Activated B cell treated with CpG ODN at 0.5 μM for 24 hours (primary cell): ENCODE results near the gene TMEM123. TPM values are rescaled to one million over a fixed set of nuclear protein-coding genes. Genes with fewer than 3 reads are reported as not detected.

Source experiments
- ATAC-seq: fragments of 200-7000 bp; cut with Tn5 transposase; one replicate; pipeline ENCODE4 v1.10.0; 2021; ENCODE audit warnings: low read depth, mild to moderate bottlenecking, moderate library complexity
- CTCF ChIA-PET: fragments of 350-600 bp; sonication (Branson Sonifier 250); formaldehyde crosslinking; loops from one replicate; lab custom pipeline; 2021; ENCODE audit warnings: antibody characterized with exemption; lab: Charles Lee
- POLR2A ChIA-PET: fragments of 350-600 bp; sonication (Branson Sonifier 250); formaldehyde crosslinking; loops from one replicate; lab custom pipeline; 2021; ENCODE audit warnings: antibody characterized with exemption; lab: Charles Lee
- DNase-seq: peaks from one replicate; pipeline ENCODE4 v3.0.0; 2022
- H3K27ac Mint-ChIP-seq: one replicate; pipeline ENCODE4 v1.8.0; 2020; ENCODE audit warnings: mixed read lengths
- H3K27me3 Mint-ChIP-seq: one replicate; pipeline ENCODE4 v1.8.0; 2021; ENCODE audit warnings: mixed read lengths
- H3K36me3 Mint-ChIP-seq: one replicate; pipeline ENCODE4 v1.8.0; 2021; ENCODE audit warnings: low read depth, mixed read lengths
- H3K4me1 Mint-ChIP-seq: one replicate; pipeline ENCODE4 v1.8.0; 2021; ENCODE audit warnings: mixed read lengths
- H3K4me3 Mint-ChIP-seq: one replicate; pipeline ENCODE4 v1.8.0; 2020; ENCODE audit warnings: mild to moderate bottlenecking, mixed read lengths
- H3K9me3 Mint-ChIP-seq: one replicate; pipeline ENCODE4 v1.8.0; 2020; ENCODE audit warnings: mixed read lengths
- intact Hi-C: fragments of 100-400 bp; cut with micrococcal nuclease; formaldehyde crosslinking; loops from one replicate; pipeline ENCODE4 v1.15.1; 2024
- total RNA-seq: library from RNA; stranded (reverse); gene quantifications from 2 replicates; pipeline ENCODE4 v1.2.3, GENCODE V29; 2022
- TF ChIP-seq, protein P1 (sequence below): fragments of 200-600 bp; IDR thresholded peaks from one replicate; pipeline ENCODE4 v1.8.0; 2022; ENCODE audit warnings: antibody characterized with exemption, mild to moderate bottlenecking

TMEM123 gene
- total RNA-seq, 1 donor from 2014 or later = 191 TPM

- no peak overlapping the region for H3K4me3 Mint-ChIP-seq
- no peaks in the 10 kb centered on the region for H3K27me3 Mint-ChIP-seq
- peaks cover 6% of the 10 kb centered on the region for H3K4me1 Mint-ChIP-seq
- ChIA-PET POLR2A (interaction anchor here (0.7 kb wide), 1 partner anchor 130 kb away, joined by 3 read pairs; no protein-coding TSS in a partner anchor), CTCF (interaction anchor here (1.0 to 1.8 kb wide), 4 partner anchors 9 to 228 kb away, joined by 3 to 5 read pairs (median 4); no protein-coding TSS in a partner anchor)
- ATAC-seq (no peak), DNase-seq (no peak)
- TF ChIP-seq, protein P1, sequence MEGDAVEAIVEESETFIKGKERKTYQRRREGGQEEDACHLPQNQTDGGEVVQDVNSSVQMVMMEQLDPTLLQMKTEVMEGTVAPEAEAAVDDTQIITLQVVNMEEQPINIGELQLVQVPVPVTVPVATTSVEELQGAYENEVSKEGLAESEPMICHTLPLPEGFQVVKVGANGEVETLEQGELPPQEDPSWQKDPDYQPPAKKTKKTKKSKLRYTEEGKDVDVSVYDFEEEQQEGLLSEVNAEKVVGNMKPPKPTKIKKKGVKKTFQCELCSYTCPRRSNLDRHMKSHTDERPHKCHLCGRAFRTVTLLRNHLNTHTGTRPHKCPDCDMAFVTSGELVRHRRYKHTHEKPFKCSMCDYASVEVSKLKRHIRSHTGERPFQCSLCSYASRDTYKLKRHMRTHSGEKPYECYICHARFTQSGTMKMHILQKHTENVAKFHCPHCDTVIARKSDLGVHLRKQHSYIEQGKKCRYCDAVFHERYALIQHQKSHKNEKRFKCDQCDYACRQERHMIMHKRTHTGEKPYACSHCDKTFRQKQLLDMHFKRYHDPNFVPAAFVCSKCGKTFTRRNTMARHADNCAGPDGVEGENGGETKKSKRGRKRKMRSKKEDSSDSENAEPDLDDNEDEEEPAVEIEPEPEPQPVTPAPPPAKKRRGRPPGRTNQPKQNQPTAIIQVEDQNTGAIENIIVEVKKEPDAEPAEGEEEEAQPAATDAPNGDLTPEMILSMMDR = no peak
- H3K36me3 Mint-ChIP-seq = peaks cover 82% of the 10 kb centered on the region
- no peaks in the 10 kb centered on the region for H3K9me3 Mint-ChIP-seq
- intact Hi-C loops = no loop called here
- H3K27ac Mint-ChIP-seq = no peak overlapping the region
Observed at GRCh38 chr11:102384419-102385079, 68.0 kb downstream of the TMEM123 start.

GRCh38 chr11:102383839-102384238 is 68.7 kb downstream of the TMEM123 start:
- ATAC-seq (no peak), DNase-seq (no peak)
- CTCF ChIA-PET = interaction anchor here (1.3 to 1.8 kb wide), 2 partner anchors 9 to 229 kb away, joined by 4 to 5 read pairs; no protein-coding TSS in a partner anchor
- intact Hi-C loops = no loop called here
- Mint-ChIP-seq H3K27ac (no peak overlapping the region), H3K9me3 (no peaks in the 10 kb centered on the region), H3K27me3 (no peaks in the 10 kb centered on the region), H3K4me1 (peaks cover 2% of the 10 kb centered on the region), H3K4me3 (no peak overlapping the region), H3K36me3 (peaks cover 82% of the 10 kb centered on the region)
- POLR2A ChIA-PET = interaction anchor here (0.7 kb wide), 1 partner anchor 131 kb away, joined by 3 read pairs; no protein-coding TSS in a partner anchor
- TF ChIP-seq, protein P1 = no peak

GRCh38 chr11:102382384-102382783 is 70.2 kb downstream of the TMEM123 start:
- no peak for DNase-seq
- POLR2A ChIA-PET = no interaction called here
- intact Hi-C loops = no loop called here
- H3K9me3 Mint-ChIP-seq = no peaks in the 10 kb centered on the region
- TF ChIP-seq, protein P1 = no peak
- peaks cover 2% of the 10 kb centered on the region for H3K4me1 Mint-ChIP-seq
- H3K4me3 Mint-ChIP-seq = no peak overlapping the region
- CTCF ChIA-PET = interaction anchor here (1.3 to 1.4 kb wide), 2 partner anchors 15 to 231 kb away, joined by 3 read pairs; no protein-coding TSS in a partner anchor
- no peak overlapping the region for H3K27ac Mint-ChIP-seq
- no peak for ATAC-seq
- peaks cover 86% of the 10 kb centered on the region for H3K36me3 Mint-ChIP-seq
- no peaks in the 10 kb centered on the region for H3K27me3 Mint-ChIP-seq

- CTCF ChIA-PET = interaction anchor here (1.6 to 1.7 kb wide), 2 partner anchors 11 to 12 kb away, joined by 3 to 5 read pairs; no protein-coding TSS in a partner anchor
- intact Hi-C loops = no loop called here
- H3K27ac Mint-ChIP-seq = no peak overlapping the region
Observed at GRCh38 chr11:102378818-102379217, 73.7 kb downstream of the TMEM123 start.

DNA sequence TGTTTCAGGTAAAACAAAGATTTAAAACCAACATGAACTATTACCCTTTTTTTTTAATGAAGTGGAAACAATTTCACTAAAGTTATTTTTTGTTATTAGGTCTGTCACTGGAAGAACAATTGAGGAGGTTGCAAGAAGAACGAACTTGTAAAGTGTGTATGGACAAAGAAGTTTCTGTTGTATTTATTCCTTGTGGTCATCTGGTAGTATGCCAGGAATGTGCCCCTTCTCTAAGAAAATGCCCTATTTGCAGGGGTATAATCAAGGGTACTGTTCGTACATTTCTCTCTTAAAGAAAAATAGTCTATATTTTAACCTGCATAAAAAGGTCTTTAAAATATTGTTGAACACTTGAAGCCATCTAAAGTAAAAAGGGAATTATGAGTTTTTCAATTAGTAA is 74.7 kb downstream of the TMEM123 start:
- no peak overlapping the region for H3K4me3 Mint-ChIP-seq
- POLR2A ChIA-PET = no interaction called here
- H3K27ac Mint-ChIP-seq = no peak overlapping the region

More at GRCh38 chr11:102378818-102379217, 73.7 kb downstream of the TMEM123 start:
- POLR2A ChIA-PET = no interaction called here
- ATAC-seq (no peak), DNase-seq (no peak)
- Mint-ChIP-seq H3K36me3 (peaks cover 81% of the 10 kb centered on the region), H3K9me3 (no peaks in the 10 kb centered on the region), H3K4me1 (peaks cover 2% of the 10 kb centered on the region), H3K27me3 (no peaks in the 10 kb centered on the region), H3K4me3 (no peak overlapping the region)
- TF ChIP-seq, protein P1 = no peak

More for the DNA sequence above, 74.7 kb downstream of the TMEM123 start:
- Mint-ChIP-seq H3K27me3 (no peaks in the 10 kb centered on the region), H3K36me3 (peaks cover 74% of the 10 kb centered on the region), H3K9me3 (no peaks in the 10 kb centered on the region), H3K4me1 (peaks cover 2% of the 10 kb centered on the region)
- DNase-seq = no peak
- CTCF ChIA-PET = no interaction called here
- intact Hi-C loops = no loop called here
- no peak for ATAC-seq
- TF ChIP-seq, protein P1 = no peak
